Activated B cell treated with CpG ODN at 0.5 μM for 24 hours (primary cell): ENCODE measurements around the gene TMEM89. TPM values are rescaled to one million over a fixed set of nuclear protein-coding genes. Genes with fewer than 3 reads are reported as not detected.

ENCODE experiments used
- ATAC-seq: fragments of 200-7000 bp; cut with Tn5 transposase; one replicate; pipeline ENCODE4 v1.10.0; 2021; ENCODE audit warnings: low read depth, mild to moderate bottlenecking, moderate library complexity
- CTCF ChIA-PET: fragments of 350-600 bp; sonication (Branson Sonifier 250); formaldehyde crosslinking; loops from one replicate; lab custom pipeline; 2021; ENCODE audit warnings: antibody characterized with exemption; lab: Charles Lee
- POLR2A ChIA-PET: fragments of 350-600 bp; sonication (Branson Sonifier 250); formaldehyde crosslinking; loops from one replicate; lab custom pipeline; 2021; ENCODE audit warnings: antibody characterized with exemption; lab: Charles Lee
- DNase-seq: peaks from one replicate; pipeline ENCODE4 v3.0.0; 2022
- H3K27ac Mint-ChIP-seq: one replicate; pipeline ENCODE4 v1.8.0; 2020; ENCODE audit warnings: mixed read lengths
- H3K27me3 Mint-ChIP-seq: one replicate; pipeline ENCODE4 v1.8.0; 2021; ENCODE audit warnings: mixed read lengths
- H3K36me3 Mint-ChIP-seq: one replicate; pipeline ENCODE4 v1.8.0; 2021; ENCODE audit warnings: low read depth, mixed read lengths
- H3K4me1 Mint-ChIP-seq: one replicate; pipeline ENCODE4 v1.8.0; 2021; ENCODE audit warnings: mixed read lengths
- H3K4me3 Mint-ChIP-seq: one replicate; pipeline ENCODE4 v1.8.0; 2020; ENCODE audit warnings: mild to moderate bottlenecking, mixed read lengths
- H3K9me3 Mint-ChIP-seq: one replicate; pipeline ENCODE4 v1.8.0; 2020; ENCODE audit warnings: mixed read lengths
- intact Hi-C: fragments of 100-400 bp; cut with micrococcal nuclease; formaldehyde crosslinking; loops from one replicate; pipeline ENCODE4 v1.15.1; 2024
- total RNA-seq: library from RNA; stranded (reverse); gene quantifications from 2 replicates; pipeline ENCODE4 v1.2.3, GENCODE V29; 2022
- TF ChIP-seq, protein P1 (sequence below): fragments of 200-600 bp; IDR thresholded peaks from one replicate; pipeline ENCODE4 v1.8.0; 2022; ENCODE audit warnings: antibody characterized with exemption, mild to moderate bottlenecking

Gene TMEM89
- total RNA-seq, 1 donor from 2014 or later = not detected

DNA sequence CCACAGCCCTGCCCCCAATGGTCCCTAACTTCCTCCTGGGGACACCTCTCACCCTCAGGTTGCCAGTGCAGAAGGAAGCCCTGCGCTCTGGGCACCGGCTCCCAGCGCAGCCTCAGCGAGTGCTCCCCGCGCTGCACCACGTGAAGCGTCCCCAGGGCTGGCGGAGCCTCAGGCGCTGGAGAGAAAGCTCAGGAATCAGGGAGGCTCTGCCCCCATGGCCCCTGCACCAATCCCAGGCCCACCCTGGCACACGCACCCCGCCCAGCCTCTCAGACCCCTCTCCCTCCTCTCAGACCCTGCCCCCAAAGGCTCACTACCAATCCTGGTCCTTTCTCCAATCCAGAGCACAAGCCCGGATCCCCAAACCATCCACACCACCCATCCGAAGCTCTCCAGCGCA, 33.3 kb downstream of the TMEM89 start:
- Mint-ChIP-seq H3K4me3 (no peak overlapping the region), H3K36me3 (no peaks in the 10 kb centered on the region), H3K27me3 (peaks cover 37% of the 10 kb centered on the region), H3K27ac (no peak overlapping the region), H3K9me3 (no peaks in the 10 kb centered on the region), H3K4me1 (no peaks in the 10 kb centered on the region)
- TF ChIP-seq, protein P1, sequence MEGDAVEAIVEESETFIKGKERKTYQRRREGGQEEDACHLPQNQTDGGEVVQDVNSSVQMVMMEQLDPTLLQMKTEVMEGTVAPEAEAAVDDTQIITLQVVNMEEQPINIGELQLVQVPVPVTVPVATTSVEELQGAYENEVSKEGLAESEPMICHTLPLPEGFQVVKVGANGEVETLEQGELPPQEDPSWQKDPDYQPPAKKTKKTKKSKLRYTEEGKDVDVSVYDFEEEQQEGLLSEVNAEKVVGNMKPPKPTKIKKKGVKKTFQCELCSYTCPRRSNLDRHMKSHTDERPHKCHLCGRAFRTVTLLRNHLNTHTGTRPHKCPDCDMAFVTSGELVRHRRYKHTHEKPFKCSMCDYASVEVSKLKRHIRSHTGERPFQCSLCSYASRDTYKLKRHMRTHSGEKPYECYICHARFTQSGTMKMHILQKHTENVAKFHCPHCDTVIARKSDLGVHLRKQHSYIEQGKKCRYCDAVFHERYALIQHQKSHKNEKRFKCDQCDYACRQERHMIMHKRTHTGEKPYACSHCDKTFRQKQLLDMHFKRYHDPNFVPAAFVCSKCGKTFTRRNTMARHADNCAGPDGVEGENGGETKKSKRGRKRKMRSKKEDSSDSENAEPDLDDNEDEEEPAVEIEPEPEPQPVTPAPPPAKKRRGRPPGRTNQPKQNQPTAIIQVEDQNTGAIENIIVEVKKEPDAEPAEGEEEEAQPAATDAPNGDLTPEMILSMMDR = no peak
- DNase-seq = no peak
- intact Hi-C loops = no loop called here
- ChIA-PET CTCF (no interaction called here), POLR2A (interaction anchor here (0.6 kb wide), 1 partner anchor 94 kb away, joined by 6 read pairs; no protein-coding TSS in a partner anchor)
- no peak for ATAC-seq

DNA sequence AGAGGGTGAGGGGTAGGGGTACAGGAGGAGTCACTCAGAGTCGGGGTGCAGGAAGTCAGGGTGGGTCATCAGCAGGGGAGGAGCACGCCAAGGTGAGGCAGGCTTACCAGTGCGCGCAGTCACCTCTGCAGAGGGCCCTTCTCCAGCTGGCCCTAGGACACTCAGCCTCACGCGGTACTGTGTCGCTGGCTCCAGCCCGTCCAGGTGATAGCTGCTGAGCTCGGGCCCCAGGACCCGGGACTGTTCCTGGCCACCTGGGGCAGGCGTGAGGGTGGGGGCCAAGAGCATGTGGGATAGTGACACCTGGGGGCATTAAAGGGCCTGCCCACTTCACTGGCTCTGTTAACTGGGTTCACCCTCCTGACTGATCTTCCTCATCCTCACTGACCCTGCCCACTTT, 33.9 kb downstream of the TMEM89 start:
- Mint-ChIP-seq H3K4me1 (no peaks in the 10 kb centered on the region), H3K9me3 (no peaks in the 10 kb centered on the region), H3K4me3 (no peak overlapping the region), H3K27me3 (peaks cover 32% of the 10 kb centered on the region), H3K27ac (no peak overlapping the region), H3K36me3 (no peaks in the 10 kb centered on the region)
- intact Hi-C loops = no loop called here
- ATAC-seq (no peak), DNase-seq (no peak)
- POLR2A ChIA-PET = no interaction called here
- CTCF ChIA-PET = no interaction called here
- TF ChIP-seq, protein P1 = no peak

DNA sequence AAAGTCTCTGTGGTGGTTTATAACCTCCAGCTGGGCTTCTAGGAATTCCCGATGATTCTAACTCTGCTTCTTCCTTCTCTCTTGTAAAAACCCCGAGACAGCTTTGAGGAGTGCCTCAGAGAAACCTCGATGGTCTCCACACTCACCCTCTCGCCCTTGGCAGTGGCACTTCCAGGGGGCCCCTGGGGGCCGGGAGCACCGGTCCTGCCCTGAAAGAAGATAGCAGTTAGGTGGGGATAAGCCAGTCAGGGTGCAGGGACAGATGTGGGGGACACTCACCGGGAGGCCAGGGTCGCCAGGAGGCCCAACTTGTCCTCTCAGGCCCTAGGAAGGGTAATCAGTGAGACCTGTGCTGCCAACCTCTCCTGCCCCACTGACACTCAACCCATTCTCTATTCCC, 36.2 kb downstream of the TMEM89 start:
- no peak for ATAC-seq
- Mint-ChIP-seq H3K27ac (no peak overlapping the region), H3K4me3 (no peak overlapping the region), H3K36me3 (no peaks in the 10 kb centered on the region), H3K9me3 (no peaks in the 10 kb centered on the region), H3K27me3 (peaks cover 26% of the 10 kb centered on the region), H3K4me1 (no peaks in the 10 kb centered on the region)
- intact Hi-C loops = no loop called here
- TF ChIP-seq, protein P1 = no peak
- CTCF ChIA-PET = no interaction called here
- POLR2A ChIA-PET = no interaction called here
- no peak for DNase-seq

DNA sequence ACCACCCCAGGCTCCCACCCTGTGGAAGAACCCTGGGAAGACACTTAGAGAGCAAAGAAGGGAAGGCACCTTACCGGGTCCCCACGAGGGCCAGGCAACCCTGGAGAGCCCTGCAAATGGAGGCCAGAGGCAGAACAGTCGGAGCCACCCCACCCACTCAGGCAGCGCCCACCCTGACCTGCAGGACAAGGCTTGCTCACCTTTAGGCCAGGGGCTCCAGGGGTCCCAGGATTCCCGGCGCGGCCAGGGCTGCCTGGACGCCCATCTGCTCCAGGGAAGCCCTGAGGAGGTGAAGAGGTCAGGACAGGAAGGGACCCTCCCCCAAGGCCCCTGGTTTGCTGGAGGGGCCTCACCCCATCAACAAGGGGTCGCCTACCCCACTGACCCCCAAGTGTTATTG, 36.7 kb downstream of the TMEM89 start:
- ATAC-seq (no peak), DNase-seq (no peak)
- no peaks in the 10 kb centered on the region for H3K36me3 Mint-ChIP-seq
- peaks cover 25% of the 10 kb centered on the region for H3K27me3 Mint-ChIP-seq
- TF ChIP-seq, protein P1 = no peak
- no peaks in the 10 kb centered on the region for H3K9me3 Mint-ChIP-seq
- no peak overlapping the region for H3K4me3 Mint-ChIP-seq
- H3K4me1 Mint-ChIP-seq = no peaks in the 10 kb centered on the region
- intact Hi-C loops = no loop called here
- ChIA-PET POLR2A (interaction anchor here (0.6 kb wide), 1 partner anchor 1384 kb away, joined by 6 read pairs; no protein-coding TSS in a partner anchor), CTCF (no interaction called here)
- no peak overlapping the region for H3K27ac Mint-ChIP-seq

DNA sequence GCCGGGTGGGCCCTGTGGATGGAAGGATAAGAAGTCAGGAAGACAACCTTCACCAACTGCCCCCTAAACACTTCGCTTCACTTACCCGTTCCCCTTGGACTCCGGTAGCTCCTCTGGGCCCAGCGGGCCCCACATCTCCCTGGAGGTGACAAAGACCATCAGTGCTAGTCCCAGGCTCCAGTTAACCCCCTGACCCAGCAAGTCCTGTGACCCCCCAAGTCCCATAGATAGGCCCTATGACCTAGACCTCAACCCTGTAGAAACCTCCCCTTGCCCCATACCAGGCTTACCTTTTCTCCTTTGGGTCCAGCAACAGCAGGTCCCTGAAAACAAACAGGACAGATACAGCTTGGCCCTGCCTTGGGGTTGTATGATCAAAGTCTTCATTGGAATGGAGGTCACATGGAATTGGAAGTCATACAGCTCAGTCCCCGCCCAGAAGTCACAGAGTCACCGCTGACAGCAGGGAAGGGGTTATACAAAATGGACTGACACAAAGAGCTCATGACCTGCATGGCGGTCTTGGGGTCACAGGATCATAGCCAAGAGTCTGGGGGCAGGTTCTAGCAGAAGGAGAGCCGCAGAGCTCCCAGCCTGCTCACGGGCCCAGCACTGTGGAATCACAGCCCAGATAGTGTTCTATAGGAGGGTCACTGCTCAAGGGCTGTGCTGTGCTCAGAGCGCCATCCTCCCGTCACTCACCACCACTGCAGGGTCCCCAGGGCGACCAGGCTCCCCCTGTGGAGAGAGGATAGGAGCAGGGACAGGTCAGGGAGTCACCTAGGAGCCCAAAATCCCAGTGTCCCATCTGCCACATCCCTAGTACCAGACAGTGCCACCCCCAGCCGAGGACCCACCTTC, 39.7 kb downstream of the TMEM89 start:
- DNase-seq = no peak
- Mint-ChIP-seq H3K27me3 (peaks cover 3% of the 10 kb centered on the region), H3K9me3 (no peaks in the 10 kb centered on the region), H3K4me1 (no peaks in the 10 kb centered on the region), H3K36me3 (no peaks in the 10 kb centered on the region), H3K27ac (no peak overlapping the region), H3K4me3 (no peak overlapping the region)
- TF ChIP-seq, protein P1 = no peak
- no peak for ATAC-seq
- CTCF ChIA-PET = no interaction called here
- intact Hi-C loops = no loop called here
- POLR2A ChIA-PET = no interaction called here
